ENCODE measurements around the gene IFITM5. TPM values are rescaled to one million over a fixed set of nuclear protein-coding genes. Genes with fewer than 3 reads are reported as not detected.
A peak's percentile ranks its signal among the peaks of the same experiment; 100 is the strongest.
"Not testable (repeated sequence)": the region's sequence is repeated elsewhere in the genome, so short reads cannot be mapped to it uniquely, and the experiment has no call there.

IFITM5 gene
- total and polyA plus RNA-seq, 4 donors = not detected

DNA sequence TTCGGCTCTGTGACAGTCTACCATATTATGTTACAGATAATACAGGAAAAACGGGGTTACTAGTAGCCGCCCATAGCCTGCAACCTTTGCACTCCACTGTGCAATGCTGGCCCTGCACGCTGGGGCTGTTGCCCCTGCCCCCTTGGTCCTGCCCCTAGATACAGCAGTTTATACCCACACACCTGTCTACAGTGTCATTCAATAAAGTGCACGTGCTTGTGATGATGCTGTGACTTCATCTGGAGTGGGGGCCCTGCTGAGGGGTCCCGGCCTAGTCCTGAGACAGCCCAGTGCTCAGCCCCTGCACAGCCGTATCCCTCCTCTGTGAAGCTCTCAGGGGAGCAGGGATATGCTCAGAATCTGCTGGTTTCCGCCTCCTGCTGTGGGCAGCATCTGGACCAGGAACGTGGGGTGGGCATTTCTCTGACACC, 15.7 kb upstream of the IFITM5 start:
- H3K4me3 ChIP-seq = peak overlapping the region; percentile 27
- TF ChIP-seq, protein P1, sequence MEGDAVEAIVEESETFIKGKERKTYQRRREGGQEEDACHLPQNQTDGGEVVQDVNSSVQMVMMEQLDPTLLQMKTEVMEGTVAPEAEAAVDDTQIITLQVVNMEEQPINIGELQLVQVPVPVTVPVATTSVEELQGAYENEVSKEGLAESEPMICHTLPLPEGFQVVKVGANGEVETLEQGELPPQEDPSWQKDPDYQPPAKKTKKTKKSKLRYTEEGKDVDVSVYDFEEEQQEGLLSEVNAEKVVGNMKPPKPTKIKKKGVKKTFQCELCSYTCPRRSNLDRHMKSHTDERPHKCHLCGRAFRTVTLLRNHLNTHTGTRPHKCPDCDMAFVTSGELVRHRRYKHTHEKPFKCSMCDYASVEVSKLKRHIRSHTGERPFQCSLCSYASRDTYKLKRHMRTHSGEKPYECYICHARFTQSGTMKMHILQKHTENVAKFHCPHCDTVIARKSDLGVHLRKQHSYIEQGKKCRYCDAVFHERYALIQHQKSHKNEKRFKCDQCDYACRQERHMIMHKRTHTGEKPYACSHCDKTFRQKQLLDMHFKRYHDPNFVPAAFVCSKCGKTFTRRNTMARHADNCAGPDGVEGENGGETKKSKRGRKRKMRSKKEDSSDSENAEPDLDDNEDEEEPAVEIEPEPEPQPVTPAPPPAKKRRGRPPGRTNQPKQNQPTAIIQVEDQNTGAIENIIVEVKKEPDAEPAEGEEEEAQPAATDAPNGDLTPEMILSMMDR (IDR thresholded peaks at IDR 0.05; ENCODE audit: control extremely low read depth, extremely low read depth) = no peak
- ATAC-seq (ENCODE audit: insufficient read depth, low FRiP score) (no peak), DNase-seq (no peak)
- no peak overlapping the region for H3K9ac ChIP-seq (ENCODE audit: insufficient read depth in 1 of 2, low read length in 2 of 2)
- WGBS, 2 donors = 69 to 73% methylated on average over 9 of the region's 9 CpGs
- peak overlapping the region; percentile 11 to 79 for H3K27ac ChIP-seq (ENCODE audit: low read depth in 1 of 2, low read length in 1 of 2)
- peaks cover 0 to 20% (median 16%) of the 10 kb centered on the region in 3 donors for H3K27me3 ChIP-seq (ENCODE audit: control insufficient read depth in 3 of 3, insufficient read depth in 3 of 3, low read length in 2 of 3)
- H3K36me3 ChIP-seq (ENCODE audit: control insufficient read depth in 4 of 4, insufficient read depth in 4 of 4, low read length in 4 of 4) = no peaks in the 10 kb centered on the region
- peaks cover 0 to 47% (median 15%) of the 10 kb centered on the region in 5 donors for H3K4me1 ChIP-seq (ENCODE audit: control insufficient read depth in 5 of 5, insufficient read depth in 5 of 5, low read length in 5 of 5)
- no peaks in the 10 kb centered on the region for H3K9me3 ChIP-seq (ENCODE audit: control insufficient read depth in 4 of 4, insufficient read depth in 3 of 4, low read length in 3 of 4)

DNA sequence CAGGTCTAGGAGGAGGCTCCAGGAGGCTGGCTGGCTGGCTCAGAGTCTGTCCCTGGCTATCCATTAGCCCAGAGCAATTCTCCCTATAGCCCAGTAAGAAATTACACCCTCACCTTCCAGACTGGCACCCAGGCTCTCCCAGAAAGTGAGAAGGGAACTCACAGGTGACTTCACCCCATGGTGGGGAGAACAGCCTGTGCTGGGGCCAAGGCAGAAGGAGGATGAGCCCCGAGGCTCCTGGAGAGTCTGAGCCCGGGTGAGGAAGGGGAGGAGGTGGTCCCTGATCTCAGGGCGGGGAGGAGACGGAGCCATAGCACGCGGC, 15.2 kb upstream of the IFITM5 start:
- not testable (repeated sequence) for ATAC-seq (ENCODE audit: insufficient read depth, low FRiP score); H3K36me3 ChIP-seq (ENCODE audit: control insufficient read depth in 4 of 4, insufficient read depth in 4 of 4, low read length in 4 of 4); H3K9me3 ChIP-seq (ENCODE audit: control insufficient read depth in 4 of 4, insufficient read depth in 3 of 4, low read length in 3 of 4); DNase-seq
- Histone ChIP-seq H3K4me3 (peak overlapping the region; percentile 53), H3K4me1 (ENCODE audit: control insufficient read depth in 5 of 5, insufficient read depth in 5 of 5, low read length in 5 of 5) (peaks cover 0 to 51% (median 13%) of the 10 kb centered on the region in 5 donors), H3K9ac (ENCODE audit: insufficient read depth in 1 of 2, low read length in 2 of 2) (peak overlapping the region in 1 of 2 donors; percentile 33), H3K27me3 (ENCODE audit: control insufficient read depth in 3 of 3, insufficient read depth in 3 of 3, low read length in 2 of 3) (peaks cover 0 to 20% (median 16%) of the 10 kb centered on the region in 3 donors), H3K27ac (ENCODE audit: low read depth in 1 of 2, low read length in 1 of 2) (peak overlapping the region; percentile 43 to 91)
- WGBS, 2 donors = 5 to 43% methylated on average over 2 to 6 of the region's 6 CpGs

- Histone ChIP-seq H3K9ac (ENCODE audit: insufficient read depth in 1 of 2, low read length in 2 of 2) (peak within 1 kb of the TSS in 1 of 2 donors; percentile 33), H3K36me3 (ENCODE audit: control insufficient read depth in 4 of 4, insufficient read depth in 4 of 4, low read length in 4 of 4) (no peaks in the 10 kb centered on the region), H3K4me3 (peak within 1 kb of the TSS; percentile 53), H3K4me1 (ENCODE audit: control insufficient read depth in 5 of 5, insufficient read depth in 5 of 5, low read length in 5 of 5) (peaks cover 0 to 55% (median 12%) of the 10 kb centered on the region in 5 donors), H3K9me3 (ENCODE audit: control insufficient read depth in 4 of 4, insufficient read depth in 3 of 4, low read length in 3 of 4) (no peaks in the 10 kb centered on the region), H3K27me3 (ENCODE audit: control insufficient read depth in 3 of 3, insufficient read depth in 3 of 3, low read length in 2 of 3) (peaks cover 0 to 20% (median 16%) of the 10 kb centered on the region in 3 donors), H3K27ac (ENCODE audit: low read depth in 1 of 2, low read length in 1 of 2) (peak within 1 kb of the TSS; percentile 79 to 91)
- TF ChIP-seq, protein P1 (IDR thresholded peaks at IDR 0.05; ENCODE audit: control extremely low read depth, extremely low read depth) = no peak
- 3 to 9% methylated on average over 18 of the region's 18 CpGs for WGBS, 2 donors
- DNase-seq (peak in 2 of 3 donors; percentile 90 to 91), ATAC-seq (ENCODE audit: insufficient read depth, low FRiP score) (no peak)
These were observed 14.6 kb upstream of the IFITM5 start, which contains the start of gene IFITM1 for GRCh38 chr11:313787-314553. TSS of gene IFITM1 (plus strand) at chr11:314040. CDS start at chr11:314171, 131 bp downstream.

DNA sequence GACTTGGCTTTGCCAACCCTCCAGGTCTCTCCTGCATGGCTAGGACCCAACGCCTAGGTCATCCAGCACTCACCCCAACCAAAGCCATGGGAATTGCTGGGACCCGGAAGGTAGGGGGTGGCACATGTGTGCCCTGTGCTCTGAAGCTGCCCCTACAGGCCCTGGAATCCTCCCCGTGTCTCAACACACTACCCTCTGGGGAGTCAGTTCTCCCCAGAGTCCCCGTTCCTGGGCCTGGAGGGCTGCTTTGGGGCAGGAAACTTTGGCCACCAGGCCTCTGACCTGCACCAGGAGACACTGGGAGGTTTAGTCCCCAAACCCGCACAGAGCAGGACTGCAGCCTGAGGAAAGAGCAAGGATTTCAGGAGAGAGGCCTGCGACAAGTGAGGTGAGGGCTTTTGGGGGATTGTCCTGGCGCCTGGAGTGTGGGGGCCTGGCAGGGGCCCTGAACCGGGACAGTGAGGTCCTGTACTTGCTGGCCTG, 14.0 kb upstream of the IFITM5 start:
- TF ChIP-seq, protein P1 (IDR thresholded peaks at IDR 0.05; ENCODE audit: control extremely low read depth, extremely low read depth) = no peak
- H3K4me1 ChIP-seq (ENCODE audit: control insufficient read depth in 5 of 5, insufficient read depth in 5 of 5, low read length in 5 of 5) = peaks cover 0 to 56% (median 13%) of the 10 kb centered on the region in 5 donors
- no peaks in the 10 kb centered on the region for H3K9me3 ChIP-seq (ENCODE audit: control insufficient read depth in 4 of 4, insufficient read depth in 3 of 4, low read length in 3 of 4)
- ATAC-seq (ENCODE audit: insufficient read depth, low FRiP score) (no peak), DNase-seq (no peak)
- H3K4me3 ChIP-seq = no peak overlapping the region
- H3K9ac ChIP-seq (ENCODE audit: insufficient read depth in 1 of 2, low read length in 2 of 2) = no peak overlapping the region
- H3K27ac ChIP-seq (ENCODE audit: low read depth in 1 of 2, low read length in 1 of 2) = peak overlapping the region; percentile 43 to 91
- no peaks in the 10 kb centered on the region for H3K36me3 ChIP-seq (ENCODE audit: control insufficient read depth in 4 of 4, insufficient read depth in 4 of 4, low read length in 4 of 4)
- WGBS, 2 donors = 50 to 62% methylated on average over 8 of the region's 8 CpGs
- H3K27me3 ChIP-seq (ENCODE audit: control insufficient read depth in 3 of 3, insufficient read depth in 3 of 3, low read length in 2 of 3) = peaks cover 0 to 20% (median 16%) of the 10 kb centered on the region in 3 donors

Measured in lung (tissue), 12 donors.